Caco-2 (cell line): ENCODE results near the gene ITGAE. TPM values are rescaled to one million over a fixed set of nuclear protein-coding genes. Genes with fewer than 3 reads are reported as not detected.

ENCODE experiments used
- BruUV-seq: library from RNA; stranded (reverse); fragments of 400-500 nt; replicated peaks from 2 replicates; lab custom pipeline; 2021; lab: Mats Ljungman, UMichigan
- CTCF ChIA-PET: fragments of 300-600 bp; sonication (Branson Sonifier 250); formaldehyde crosslinking; loops from one replicate; lab custom pipeline; 2022; ENCODE audit warnings: antibody characterized with exemption; lab: Charles Lee
- POLR2A ChIA-PET: fragments of 300-600 bp; sonication (Branson Sonifier 250); formaldehyde crosslinking; loops from one replicate; lab custom pipeline; 2022; ENCODE audit warnings: antibody characterized with exemption; lab: Charles Lee
- DNase-seq, 2 experiments: peaks; one replicate each; pipeline versions ENCODE4 v3.0.0 to v3.0.0-alpha.2; 2020 to 2022
- H3K27me3 ChIP-seq: replicated peaks from 2 replicates; pipeline ENCODE4 v1.6.0; 2011; ENCODE audit warnings: low read length; ENCODE audit not compliant: control insufficient read depth, insufficient read depth
- H3K36me3 ChIP-seq: 2 replicates; pipeline ENCODE4 v1.5.1; 2011; ENCODE audit warnings: low read length; ENCODE audit not compliant: control insufficient read depth, insufficient read depth
- H3K4me1 ChIP-seq: fragments of 250-450 bp; sonication (Bioruptor Pico); 2 replicates; pipeline ENCODE4 v1.5.1; 2020; ENCODE audit warnings: mild to moderate bottlenecking
- H3K4me3 ChIP-seq: 2 replicates; pipeline ENCODE4 v1.5.1; 2011; ENCODE audit warnings: low read depth, mild to moderate bottlenecking, control low read depth, low read length
- H3K9me3 ChIP-seq: fragments of 250-450 bp; sonication (Bioruptor Pico); 2 replicates; pipeline ENCODE4 v1.5.1; 2020; ENCODE audit warnings: mild to moderate bottlenecking, moderate library complexity
- H3K27ac Mint-ChIP-seq: one replicate; pipeline ENCODE4 v1.8.0; 2022; ENCODE audit warnings: mixed read lengths; ENCODE audit not compliant: unreplicated experiment
- H3K27me3 Mint-ChIP-seq: one replicate; pipeline ENCODE4 v1.8.0; 2022; ENCODE audit warnings: mixed read lengths; ENCODE audit not compliant: insufficient read depth, unreplicated experiment
- H3K36me3 Mint-ChIP-seq: one replicate; pipeline ENCODE4 v1.8.0; 2022; ENCODE audit warnings: mild to moderate bottlenecking, mixed read lengths; ENCODE audit not compliant: insufficient read depth, unreplicated experiment
- H3K4me1 Mint-ChIP-seq: one replicate; pipeline ENCODE4 v1.8.0; 2022; ENCODE audit warnings: low read depth, mixed read lengths; ENCODE audit not compliant: unreplicated experiment
- H3K4me3 Mint-ChIP-seq: one replicate; pipeline ENCODE4 v1.8.0; 2022; ENCODE audit warnings: mild to moderate bottlenecking, moderate library complexity, mixed read lengths; ENCODE audit not compliant: unreplicated experiment
- H3K9me3 Mint-ChIP-seq: one replicate; pipeline ENCODE4 v1.8.0; 2022; ENCODE audit warnings: mixed read lengths; ENCODE audit not compliant: unreplicated experiment
- intact Hi-C: fragments of 100-400 bp; cut with micrococcal nuclease; formaldehyde crosslinking; loops from one replicate; pipeline ENCODE4 v1.10.0; 2022; ENCODE audit not compliant: unreplicated experiment
- total RNA-seq: library from RNA; stranded (reverse); gene quantifications from 2 replicates; pipeline ENCODE4 v1.2.3, GENCODE V29; 2022
- TF ChIP-seq, protein P1 (sequence below), 2 experiments: fragments of 200-600 bp in 1 of 2; IDR thresholded peaks; 1 replicate in 1 of 2; 2 replicates in 1 of 2; pipeline versions ENCODE4 v1.5.1 to v1.8.0; 2011 to 2022; ENCODE audit warnings: antibody characterized with exemption in 1 of 2, control low read depth in 1 of 2, inconsistent platforms in 1 of 2, low read depth in 1 of 2, low read length in 1 of 2, mild to moderate bottlenecking in 1 of 2, moderate library complexity in 1 of 2; ENCODE audit not compliant: insufficient read depth in 1 of 2, severe bottlenecking in 1 of 2, unreplicated experiment in 1 of 2

Gene ITGAE
- total RNA-seq, 1 experiment from 2014 or later: 12.8 TPM

DNA sequence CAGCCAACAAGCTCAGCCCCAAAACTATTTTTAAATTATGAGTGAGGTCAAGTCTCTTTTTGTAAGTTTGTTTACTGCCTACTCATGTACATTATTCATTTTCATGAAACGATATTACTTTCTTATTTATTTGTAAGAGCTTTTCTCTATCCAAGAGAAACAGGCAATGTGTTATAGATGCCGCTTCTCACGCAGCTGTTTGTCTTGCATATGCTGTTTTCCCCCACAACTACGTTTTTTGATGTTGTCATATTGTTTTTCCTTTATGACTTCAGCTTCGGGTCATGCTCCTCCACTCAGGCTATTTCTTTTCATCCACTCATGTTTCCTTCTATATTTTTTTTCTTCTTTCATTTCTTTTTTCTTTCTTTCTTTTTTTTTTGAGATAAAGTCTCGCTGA, 20.0 kb downstream of the ITGAE start:
- BruUV-seq: no TSS peak

DNA sequence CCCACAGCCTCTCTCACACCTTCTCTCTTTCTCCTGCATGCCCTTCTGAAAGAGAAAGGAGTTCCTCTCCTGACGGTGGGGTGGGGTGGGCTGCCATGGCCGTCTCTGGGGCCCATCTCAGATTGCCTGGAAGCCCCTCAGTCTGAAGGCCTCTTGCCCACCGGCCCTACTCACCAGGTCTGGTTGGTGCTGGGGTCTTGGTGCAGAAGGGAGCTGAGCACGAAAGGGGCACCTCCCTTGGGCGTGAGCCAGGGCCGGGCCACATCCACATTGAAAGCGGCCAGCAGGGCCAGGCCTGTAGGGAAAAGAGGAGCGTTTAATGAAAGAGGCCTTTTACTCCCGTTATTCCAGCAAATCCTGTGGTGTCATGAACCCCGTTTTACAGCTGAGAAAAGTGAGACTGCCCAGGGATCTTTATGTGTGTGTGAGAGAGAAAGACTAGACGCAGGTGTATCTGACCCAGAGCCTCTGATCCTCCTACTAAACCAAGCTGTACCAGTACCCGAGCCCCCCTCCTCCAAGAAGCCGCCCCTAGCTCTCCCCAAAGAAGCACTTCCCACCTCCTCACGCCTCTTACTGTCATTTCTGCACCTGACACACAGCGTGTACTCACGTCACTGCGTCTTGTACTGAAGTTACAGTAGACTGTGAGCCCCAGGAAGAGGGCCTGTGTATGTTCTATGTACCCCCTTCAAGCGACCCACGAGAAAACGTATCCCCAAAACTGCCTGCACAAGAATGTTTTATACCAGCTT, 23.4 kb downstream of the ITGAE start:
- Mint-ChIP-seq H3K27me3 (no peaks in the 10 kb centered on the region), H3K4me1 (no peaks in the 10 kb centered on the region), H3K9me3 (no peaks in the 10 kb centered on the region), H3K36me3 (no peaks in the 10 kb centered on the region), H3K4me3 (no peak overlapping the region), H3K27ac (no peak overlapping the region)
- no peaks in the 10 kb centered on the region for H3K27me3 ChIP-seq
- TF ChIP-seq, protein P1, sequence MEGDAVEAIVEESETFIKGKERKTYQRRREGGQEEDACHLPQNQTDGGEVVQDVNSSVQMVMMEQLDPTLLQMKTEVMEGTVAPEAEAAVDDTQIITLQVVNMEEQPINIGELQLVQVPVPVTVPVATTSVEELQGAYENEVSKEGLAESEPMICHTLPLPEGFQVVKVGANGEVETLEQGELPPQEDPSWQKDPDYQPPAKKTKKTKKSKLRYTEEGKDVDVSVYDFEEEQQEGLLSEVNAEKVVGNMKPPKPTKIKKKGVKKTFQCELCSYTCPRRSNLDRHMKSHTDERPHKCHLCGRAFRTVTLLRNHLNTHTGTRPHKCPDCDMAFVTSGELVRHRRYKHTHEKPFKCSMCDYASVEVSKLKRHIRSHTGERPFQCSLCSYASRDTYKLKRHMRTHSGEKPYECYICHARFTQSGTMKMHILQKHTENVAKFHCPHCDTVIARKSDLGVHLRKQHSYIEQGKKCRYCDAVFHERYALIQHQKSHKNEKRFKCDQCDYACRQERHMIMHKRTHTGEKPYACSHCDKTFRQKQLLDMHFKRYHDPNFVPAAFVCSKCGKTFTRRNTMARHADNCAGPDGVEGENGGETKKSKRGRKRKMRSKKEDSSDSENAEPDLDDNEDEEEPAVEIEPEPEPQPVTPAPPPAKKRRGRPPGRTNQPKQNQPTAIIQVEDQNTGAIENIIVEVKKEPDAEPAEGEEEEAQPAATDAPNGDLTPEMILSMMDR (IDR thresholded peaks at IDR 0.05; ENCODE audit: insufficient read depth in 1 of 2, low read depth in 1 of 2, low read length in 1 of 2, severe bottlenecking in 1 of 2, unreplicated experiment in 1 of 2): no peak
- H3K4me3 ChIP-seq: no peak overlapping the region
- ChIA-PET CTCF (no interaction called here), POLR2A (no interaction called here)
- no TSS peak for BruUV-seq
- no peaks in the 10 kb centered on the region for H3K9me3 ChIP-seq
- H3K4me1 ChIP-seq: no peaks in the 10 kb centered on the region
- DNase-seq: no peak
- no peaks in the 10 kb centered on the region for H3K36me3 ChIP-seq
- intact Hi-C loops: no loop called here

More for the DNA sequence above, 20.0 kb downstream of the ITGAE start:
- Mint-ChIP-seq H3K9me3 (no peaks in the 10 kb centered on the region), H3K36me3 (no peaks in the 10 kb centered on the region), H3K4me1 (no peaks in the 10 kb centered on the region), H3K4me3 (no peak overlapping the region), H3K27me3 (peaks cover 2% of the 10 kb centered on the region), H3K27ac (no peak overlapping the region)
- no peak for DNase-seq
- H3K9me3 ChIP-seq: no peaks in the 10 kb centered on the region
- POLR2A ChIA-PET: no interaction called here
- no peak overlapping the region for H3K4me3 ChIP-seq
- no peaks in the 10 kb centered on the region for H3K36me3 ChIP-seq
- CTCF ChIA-PET: no interaction called here
- TF ChIP-seq, protein P1 (IDR thresholded peaks at IDR 0.05; ENCODE audit: insufficient read depth in 1 of 2, low read depth in 1 of 2, low read length in 1 of 2, severe bottlenecking in 1 of 2, unreplicated experiment in 1 of 2): no peak
- no peaks in the 10 kb centered on the region for H3K4me1 ChIP-seq
- H3K27me3 ChIP-seq: no peaks in the 10 kb centered on the region
- intact Hi-C loops: no loop called here

DNA sequence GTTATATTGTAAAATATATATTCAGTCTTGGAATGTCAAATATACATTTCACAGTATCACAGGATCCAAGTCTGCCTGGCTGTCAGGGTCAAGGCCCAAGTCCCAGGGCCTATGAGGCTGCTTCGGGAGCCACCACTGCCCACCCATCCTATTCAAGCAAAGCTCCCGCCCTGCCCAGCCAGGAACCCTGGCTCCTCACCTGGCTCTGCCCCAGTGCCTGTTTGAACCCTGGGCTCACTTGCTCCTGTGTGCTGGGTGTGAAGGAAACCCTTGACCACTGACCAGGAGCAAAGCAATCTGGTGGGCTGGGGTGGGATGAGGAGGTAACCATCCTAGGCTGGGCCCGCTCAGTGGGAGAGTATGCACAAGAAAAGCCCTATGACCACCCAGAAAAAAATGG, 27.0 kb downstream of the ITGAE start:
- H3K27me3 ChIP-seq: no peaks in the 10 kb centered on the region
- no peaks in the 10 kb centered on the region for H3K9me3 Mint-ChIP-seq
- intact Hi-C loops: no loop called here
- no peaks in the 10 kb centered on the region for H3K4me1 ChIP-seq
- H3K4me3 Mint-ChIP-seq: no peak overlapping the region
- no peaks in the 10 kb centered on the region for H3K9me3 ChIP-seq
- BruUV-seq: no TSS peak
- H3K4me3 ChIP-seq: no peak overlapping the region
- no peak for DNase-seq
- H3K36me3 ChIP-seq: no peaks in the 10 kb centered on the region
- no peaks in the 10 kb centered on the region for H3K36me3 Mint-ChIP-seq
- no peaks in the 10 kb centered on the region for H3K27me3 Mint-ChIP-seq
- POLR2A ChIA-PET: no interaction called here
- no peak overlapping the region for H3K27ac Mint-ChIP-seq
- CTCF ChIA-PET: no interaction called here
- H3K4me1 Mint-ChIP-seq: no peaks in the 10 kb centered on the region
- TF ChIP-seq, protein P1 (IDR thresholded peaks at IDR 0.05; ENCODE audit: insufficient read depth in 1 of 2, low read depth in 1 of 2, low read length in 1 of 2, severe bottlenecking in 1 of 2, unreplicated experiment in 1 of 2): no peak
